IMR-90 (cell line): Measurements from ENCODE around the gene MTCL1. TPM values are rescaled to one million over a fixed set of nuclear protein-coding genes. Genes with fewer than 3 reads are reported as not detected.

Source experiments
- ATAC-seq: fragments of 200-7000 bp; cut with Tn5 transposase; 2 replicates; pipeline ENCODE4 v1.9.1; 2020; ENCODE audit warnings: low read depth, mild to moderate bottlenecking, moderate library complexity
- BruUV-seq: library from RNA; stranded (reverse); fragments of 400-500 nt; replicated peaks from 2 replicates; lab custom pipeline; 2021; lab: Mats Ljungman, UMichigan
- CTCF ChIA-PET: fragments of 300-600 bp; formaldehyde crosslinking; extraction: SDS; loops from one replicate; lab custom pipeline; 2021; ENCODE audit warnings: antibody characterized with exemption; lab: Yijun Ruan, JAX
- POLR2A ChIA-PET: fragments of 300-600 bp; sonication (Branson Sonifier 250); formaldehyde crosslinking; loops from one replicate; lab custom pipeline; 2022; ENCODE audit warnings: antibody characterized with exemption; ENCODE audit not compliant: unreplicated experiment; lab: Charles Lee
- DNase-seq: peaks from one replicate; pipeline ENCODE4 v3.0.0; 2013
- H2AFZ ChIP-seq: replicated peaks from 2 replicates; pipeline ENCODE3; 2013; ENCODE audit warnings: low read length, mild to moderate bottlenecking; ENCODE audit not compliant: poor library complexity
- H2AK5ac ChIP-seq: 2 replicates; pipeline ENCODE4 v1.6.1; 2013; ENCODE audit warnings: low read depth, low read length, inconsistent platforms
- H2AK9ac ChIP-seq: replicated peaks from 2 replicates; pipeline ENCODE3; 2013; ENCODE audit warnings: mild to moderate bottlenecking, low read depth, low read length, moderate library complexity; ENCODE audit not compliant: poor library complexity
- H2BK120ac ChIP-seq: 2 replicates; pipeline ENCODE4 v1.6.1; 2013; ENCODE audit warnings: low read depth, low read length, inconsistent platforms
- H2BK15ac ChIP-seq: 3 replicates; pipeline ENCODE4 v1.6.1; 2013; ENCODE audit warnings: low read depth, low read length, inconsistent platforms
- H2BK20ac ChIP-seq: 2 replicates; pipeline ENCODE4 v1.6.1; 2013; ENCODE audit warnings: low read depth, mild to moderate bottlenecking, inconsistent platforms, low read length, moderate library complexity
- H2BK5ac ChIP-seq: 2 replicates; pipeline ENCODE4 v1.6.1; 2013; ENCODE audit warnings: mild to moderate bottlenecking, low read depth, low read length, inconsistent platforms; ENCODE audit not compliant: poor library complexity, severe bottlenecking
- H3K14ac ChIP-seq: replicated peaks from 2 replicates; pipeline ENCODE4 v1.6.1; 2013; ENCODE audit warnings: low read depth, low read length, inconsistent platforms
- H3K18ac ChIP-seq: 2 replicates; pipeline ENCODE4 v1.6.1; 2013; ENCODE audit warnings: low read depth, low read length, control low read depth
- H3K23ac ChIP-seq: 2 replicates; pipeline ENCODE4 v1.6.1; 2013; ENCODE audit warnings: low read depth, low read length, inconsistent platforms
- H3K27ac ChIP-seq: 2 replicates; pipeline ENCODE4 v1.5.1; 2013; ENCODE audit warnings: mild to moderate bottlenecking, control low read depth, low read length; ENCODE audit not compliant: insufficient read depth
- H3K27me3 ChIP-seq: 2 replicates; pipeline ENCODE4 v1.6.1; 2013; ENCODE audit warnings: low read length; ENCODE audit not compliant: control insufficient read depth, insufficient read depth
- H3K36me3 ChIP-seq: 2 replicates; pipeline ENCODE4 v1.6.1; 2013; ENCODE audit warnings: low read length, mixed read lengths; ENCODE audit not compliant: control insufficient read depth, insufficient read depth
- H3K4ac ChIP-seq: 2 replicates; pipeline ENCODE4 v1.6.1; 2013; ENCODE audit warnings: low read depth, low read length, inconsistent platforms
- H3K4me1 ChIP-seq: 2 replicates; pipeline ENCODE4 v1.6.1; 2013; ENCODE audit warnings: low read length, mixed read lengths; ENCODE audit not compliant: control insufficient read depth, insufficient read depth
- H3K4me2 ChIP-seq: 2 replicates; pipeline ENCODE4 v1.6.1; 2013; ENCODE audit warnings: low read depth, mild to moderate bottlenecking, control low read depth, low read length, moderate library complexity
- H3K4me3 ChIP-seq: 2 replicates; pipeline ENCODE4 v1.5.1; 2013; ENCODE audit warnings: low read depth, mild to moderate bottlenecking, control low read depth, low read length, moderate library complexity; ENCODE audit not compliant: insufficient read depth
- H3K56ac ChIP-seq: 2 replicates; pipeline ENCODE4 v1.6.1; 2013; ENCODE audit warnings: low read length, inconsistent platforms; ENCODE audit not compliant: insufficient read depth; ENCODE audit errors: extremely low read depth
- H3K79me1 ChIP-seq, 2 experiments: 2 replicates each; pipeline ENCODE4 v1.6.1; 2013; ENCODE audit warnings: low read length in 2 of 2, inconsistent platforms in 1 of 2, low read depth in 1 of 2
- H3K9ac ChIP-seq: 2 replicates; pipeline ENCODE4 v1.6.1; 2013; ENCODE audit warnings: low read depth, low read length, control low read depth
- H3K9me1 ChIP-seq: 2 replicates; pipeline ENCODE4 v1.6.1; 2013; ENCODE audit warnings: low read length, inconsistent platforms; ENCODE audit not compliant: insufficient read depth
- H3K9me3 ChIP-seq: 2 replicates; pipeline ENCODE4 v1.6.1; 2013; ENCODE audit warnings: low read length; ENCODE audit not compliant: control insufficient read depth, insufficient read depth
- H4K20me1 ChIP-seq: 2 replicates; pipeline ENCODE4 v1.6.1; 2013; ENCODE audit warnings: low read length, inconsistent platforms; ENCODE audit not compliant: insufficient read depth
- H4K5ac ChIP-seq: 2 replicates; pipeline ENCODE4 v1.6.1; 2013; ENCODE audit warnings: mild to moderate bottlenecking, low read depth, low read length, control low read depth
- H4K8ac ChIP-seq, 2 experiments: 2 replicates each; pipeline ENCODE4 v1.6.1; 2013; ENCODE audit warnings: low read depth in 2 of 2, low read length in 2 of 2, control low read depth in 1 of 2, inconsistent platforms in 1 of 2
- H4K91ac ChIP-seq: 2 replicates; pipeline ENCODE4 v1.6.1; 2013; ENCODE audit warnings: low read depth, low read length, inconsistent platforms; ENCODE audit not compliant: insufficient read depth
- CHD1 ChIP-seq: IDR thresholded peaks from 2 replicates; pipeline ENCODE4 v1.6.1; 2012; ENCODE audit warnings: low read depth, low read length, improper control_type of control experiment
- NFE2L2 ChIP-seq: fragments of 150-350 bp; IDR thresholded peaks from 2 replicates; pipeline ENCODE4 v1.6.1; 2016; ENCODE audit warnings: low read depth, mild to moderate bottlenecking, low read length
- SMC3 ChIP-seq: fragments of 150-350 bp; IDR thresholded peaks from 2 replicates; pipeline ENCODE4 v1.6.1; 2016; ENCODE audit warnings: low read depth, mild to moderate bottlenecking, antibody characterized with exemption, low read length, moderate library complexity
- USF2 ChIP-seq: fragments of 150-350 bp; IDR thresholded peaks from 2 replicates; pipeline ENCODE4 v1.6.1; 2017; ENCODE audit warnings: mild to moderate bottlenecking, antibody characterized with exemption, low read length, low read depth
- whole genome bisulfite sequencing, 2 experiments: methylation state at CpG; one replicate each; pipeline versions ENCODE4 v1.1.5 to v1.1.7; 2013; ENCODE audit warnings: missing lambda C conversion rate in 2 of 2; ENCODE audit not compliant: insufficient read length in 1 of 2; ENCODE audit errors: extremely low coverage in 2 of 2; 5-methylcytosine and 5-hydroxymethylcytosine counted together
- dilution Hi-C: fragments of 300-500 bp; cut with HindIII; formaldehyde crosslinking; loops from one replicate; pipeline ENCODE4 v1.14.3; 2018; ENCODE audit warnings: low sequenced_read_pairs; ENCODE audit not compliant: unreplicated experiment
- in situ Hi-C: fragments of 300-500 bp; cut with MboI; formaldehyde crosslinking; loops from 3 replicates; pipeline ENCODE4 v1.14.3; 2019; ENCODE audit warnings: low sequenced_read_pairs, inconsistent platforms, mixed read lengths
- intact Hi-C: fragments of 100-400 bp; cut with micrococcal nuclease; formaldehyde crosslinking; loops from 2 replicates; pipeline ENCODE4 v1.10.0; 2022
- polyA plus RNA-seq, 3 experiments: library from polyadenylated mRNA; depleted of rRNA; stranded (reverse); fragments of >200 nt; gene quantifications; 2 replicates each; pipeline ENCODE4 v1.2.3, GENCODE V29; 2012; ENCODE audit warnings: low replicate concordance in 1 of 3
- total RNA-seq: library from RNA; depleted of rRNA; stranded (reverse); fragments of >200 nt; gene quantifications from 2 replicates; pipeline ENCODE4 v1.2.3, GENCODE V29; 2012

The MTCL1 gene
- total and polyA plus RNA-seq, 2 of the 4 experiments (the other 2 are of a cell fraction) = 29.0 to 45.3 TPM

GRCh38 chr18:8744656-8745055 is 39.3 kb downstream of the MTCL1 start:
- H3K23ac ChIP-seq = peak overlapping the region; percentile 44; the same call in 1 of the 2 replicates
- no peak overlapping the region for H2AFZ ChIP-seq
- H2AK9ac ChIP-seq = peak overlapping the region; percentile 4
- peak overlapping the region; percentile 87 for H2BK5ac ChIP-seq
- peak overlapping the region; percentile 82 for H3K27ac ChIP-seq
- peak overlapping the region; percentile 64 for H2BK120ac ChIP-seq
- H3K4ac ChIP-seq = peak overlapping the region; percentile 85
- intact Hi-C loops (loop anchor here (5.0 kb wide), 2 partner anchors 148 to 243 kb away; no protein-coding TSS in a partner anchor), dilution Hi-C loops (no loop called here), in situ Hi-C loops (no loop called here)
- peak overlapping the region; percentile 83 for H4K91ac ChIP-seq
- DNase-seq = peak; percentile 42
- ChIA-PET POLR2A (interaction anchor here (0.8 kb wide), 1 partner anchor 56 kb away, joined by 7 read pairs; no protein-coding TSS in a partner anchor), CTCF (no interaction called here)
- 0 out of 2 replicates have a peak overlapping the region, but pooled peaks have one; percentile 13 for H3K4me2 ChIP-seq
- WGBS, 2 experiments = no CpG with 5 or more reads among the region's 4 CpGs
- no peak for TF ChIP-seq CHD1
- TF ChIP-seq SMC3 = no peak
- TF ChIP-seq NFE2L2 = no peak
- no peak for TF ChIP-seq USF2
- peaks cover 60 to 92% of the 10 kb centered on the region in 2 experiments for H3K79me1 ChIP-seq
- peak overlapping the region; percentile 72; the same call in 1 of the 2 replicates for H4K5ac ChIP-seq
- H3K9me3 ChIP-seq = no peaks in the 10 kb centered on the region
- no peak for ATAC-seq
- no peak overlapping the region for H3K4me3 ChIP-seq
- H3K27me3 ChIP-seq = no peaks in the 10 kb centered on the region
- H4K8ac ChIP-seq = peak overlapping the region; percentile 3 to 47; a peak in 3 of 4 replicates
- peak overlapping the region; percentile 53; the same call in 1 of the 2 replicates for H3K14ac ChIP-seq
- no TSS peak for BruUV-seq
- peak overlapping the region; percentile 62; the same call in 1 of the 3 replicates for H2BK15ac ChIP-seq
- peaks cover 38% of the 10 kb centered on the region for H3K4me1 ChIP-seq
- H3K36me3 ChIP-seq = peaks cover 26% of the 10 kb centered on the region
- no peaks in the 10 kb centered on the region for H4K20me1 ChIP-seq
- peak overlapping the region; percentile 89 for H2AK5ac ChIP-seq
- H3K18ac ChIP-seq = peak overlapping the region; percentile 52; the same call in 1 of the 2 replicates
- peak overlapping the region; percentile 21; the same call in 1 of the 2 replicates for H2BK20ac ChIP-seq
- H3K9ac ChIP-seq = peak overlapping the region; percentile 46; the same call in 1 of the 2 replicates
- H3K9me1 ChIP-seq = peaks cover 33% of the 10 kb centered on the region
- peak overlapping the region; percentile 19; the same call in 1 of the 2 replicates for H3K56ac ChIP-seq
